ENCODE results near the gene TP73.

TP73 gene

DNA sequence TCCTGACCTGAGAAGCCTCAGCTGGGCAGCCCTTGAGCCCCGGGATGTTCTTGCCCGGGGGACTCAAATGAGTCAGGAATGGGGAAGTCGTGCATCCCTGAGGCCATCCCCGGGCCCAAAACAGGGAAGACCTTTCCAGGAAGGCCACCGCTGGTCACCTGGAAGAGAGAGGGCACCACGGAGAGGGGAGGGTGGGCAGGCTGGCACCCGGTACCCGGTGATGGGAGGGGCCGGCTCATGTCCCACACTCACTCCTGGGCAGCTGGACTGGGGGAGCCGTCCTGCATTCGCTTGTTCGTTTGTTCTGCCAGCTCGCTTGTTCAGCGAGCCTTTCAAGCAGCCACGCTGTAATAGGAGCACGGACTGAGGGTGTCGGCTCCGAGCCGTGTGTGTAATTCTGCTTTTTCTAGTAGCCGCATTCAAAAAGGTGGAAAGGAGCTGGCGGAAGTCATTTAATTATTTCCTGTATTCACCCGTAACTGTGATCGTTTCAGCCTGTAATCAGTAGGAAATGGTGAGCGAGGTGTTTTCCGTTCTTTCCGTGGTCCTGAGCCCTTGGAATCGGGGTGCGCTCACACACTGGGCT, 51.6 kb downstream of the TP73 start:
- DNase-seq (ENCODE audit: extremely low read depth in 1 of 2, low read depth in 1 of 2) = no peak

DNA sequence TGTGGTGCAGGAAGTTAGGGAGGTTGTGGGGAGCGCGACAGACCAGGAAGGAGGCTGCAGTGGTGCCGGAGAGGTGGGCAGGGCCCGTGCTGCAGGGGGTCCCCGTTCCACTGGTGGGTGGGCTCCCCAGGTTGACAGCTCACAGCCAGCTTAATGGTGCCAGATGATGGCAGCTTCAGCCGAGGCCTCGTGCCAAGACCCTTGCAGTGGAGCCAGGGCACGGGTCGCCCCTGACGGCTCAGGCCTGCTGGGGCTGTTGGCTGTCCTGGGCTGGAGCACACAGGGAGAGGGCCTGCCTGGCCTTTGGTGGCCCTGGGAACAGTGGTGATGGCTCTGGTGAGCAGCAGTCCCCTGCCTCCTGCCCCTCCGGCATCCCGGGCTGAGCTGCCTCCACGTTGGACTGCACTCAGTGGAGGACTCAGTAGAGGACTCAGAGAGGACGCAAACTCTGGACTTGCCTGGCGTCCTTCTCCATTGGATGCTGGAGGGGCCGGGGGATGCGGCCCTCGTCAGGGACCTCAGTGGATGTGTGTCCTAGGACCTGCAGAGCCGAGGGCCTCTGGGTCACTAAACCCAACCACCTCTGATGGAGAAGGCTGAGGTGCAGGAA, 53.1 kb downstream of the TP73 start:
- no peak for DNase-seq (ENCODE audit: extremely low read depth in 1 of 2, low read depth in 1 of 2)

DNA sequence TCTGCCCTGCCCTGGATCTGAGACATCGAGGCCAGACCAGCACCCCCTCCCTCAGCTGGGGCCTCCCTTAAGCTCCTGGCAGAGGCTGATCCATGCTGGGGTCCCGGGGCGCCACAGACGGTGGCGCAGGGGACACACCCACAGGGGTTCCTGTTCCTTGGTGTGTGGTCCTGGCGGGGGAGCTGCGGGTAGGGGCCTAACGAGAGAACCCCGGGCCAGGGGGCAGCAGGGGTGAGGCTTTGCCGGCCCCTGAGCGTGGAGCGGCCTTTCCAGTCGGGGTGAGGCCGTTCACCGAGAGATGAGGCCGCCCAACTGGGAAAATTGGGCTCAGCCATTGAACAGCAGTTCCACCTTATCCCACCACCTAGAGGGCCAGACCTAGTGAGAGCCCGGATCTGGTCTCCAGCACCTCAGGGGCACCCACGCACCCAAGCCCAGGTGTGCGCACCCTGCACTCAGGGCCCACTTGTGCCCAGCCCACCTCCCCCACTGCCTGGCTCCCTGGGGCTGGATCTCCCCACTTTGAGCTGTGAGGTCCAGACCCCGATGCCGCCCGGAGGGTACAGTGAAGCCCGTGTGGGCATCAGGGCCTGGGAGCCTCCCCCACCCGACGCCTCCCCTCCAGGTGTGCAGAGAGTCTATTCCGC, 54.5 kb downstream of the TP73 start:
- DNase-seq (ENCODE audit: extremely low read depth in 1 of 2, low read depth in 1 of 2) = no peak

- no peak for DNase-seq (ENCODE audit: extremely low read depth in 1 of 2, low read depth in 1 of 2)
Observed at GRCh38 chr1:3707298-3707938, 55.1 kb downstream of the TP73 start.

- DNase-seq (ENCODE audit: extremely low read depth in 1 of 2, low read depth in 1 of 2) = no peak
Observed at GRCh38 chr1:3707939-3708328, 55.6 kb downstream of the TP73 start.

DNA sequence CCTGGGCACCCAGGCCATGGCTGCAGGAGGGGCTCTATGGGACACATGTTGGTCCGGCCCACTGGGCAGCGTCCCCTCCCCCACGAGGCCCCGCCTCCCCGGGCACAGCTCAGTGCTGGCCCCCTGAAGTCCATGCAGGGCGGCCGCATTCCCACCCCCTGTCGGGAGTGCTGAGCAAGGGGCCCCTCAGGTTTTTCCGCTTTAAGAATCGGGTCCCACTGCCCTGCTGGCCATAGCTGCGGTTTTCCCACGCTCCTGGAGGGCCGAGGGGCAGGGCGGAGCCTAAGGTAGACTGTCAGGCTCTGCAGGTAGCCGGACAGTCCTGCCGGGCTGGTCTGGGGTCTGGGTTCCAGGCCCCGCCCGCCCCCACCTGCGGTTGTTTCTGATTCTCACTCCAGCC, 56.5 kb downstream of the TP73 start:
- DNase-seq (ENCODE audit: extremely low read depth in 1 of 2, low read depth in 1 of 2) = no peak

GRCh38 chr1:3710251-3710650, 57.9 kb downstream of the TP73 start:
- no peak for DNase-seq (ENCODE audit: extremely low read depth in 1 of 2, low read depth in 1 of 2)

GRCh38 chr1:3711381-3711779, 59.1 kb downstream of the TP73 start:
- DNase-seq (ENCODE audit: extremely low read depth in 1 of 2, low read depth in 1 of 2) = no peak

DNA sequence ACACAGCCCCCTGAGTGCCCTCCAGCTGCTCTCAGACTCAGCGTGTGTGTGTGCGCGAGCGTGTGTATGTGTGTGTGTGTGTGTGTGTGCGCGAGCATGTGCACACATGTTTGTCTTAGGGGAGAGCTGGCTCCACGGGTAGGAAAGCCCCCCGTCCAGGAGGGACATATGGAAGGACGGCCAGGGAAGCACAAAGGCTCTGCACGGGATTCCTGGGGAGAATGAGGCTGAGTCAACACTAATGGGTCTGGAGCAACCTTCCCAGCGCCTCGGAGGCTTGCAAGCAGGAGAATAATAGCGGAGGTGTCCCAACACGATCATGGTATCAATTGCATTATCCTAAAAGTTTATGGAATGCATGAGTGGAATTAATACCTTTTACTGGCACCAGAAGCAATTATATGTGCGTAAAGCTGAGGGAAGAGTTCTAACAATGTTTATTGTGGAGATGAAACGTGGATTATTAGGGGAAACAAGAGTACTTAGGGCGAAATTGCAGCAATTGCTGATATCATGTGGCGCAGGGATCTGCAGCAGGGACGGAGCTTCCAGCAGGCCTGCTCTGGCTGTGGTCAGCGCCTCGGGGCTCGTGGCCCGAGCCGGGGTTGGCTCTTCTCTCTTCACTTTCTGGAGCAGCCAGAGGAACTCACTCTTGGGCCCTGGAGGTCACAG, 59.6 kb downstream of the TP73 start:
- DNase-seq (ENCODE audit: extremely low read depth in 1 of 2, low read depth in 1 of 2) = no peak

GRCh38 chr1:3712573-3713535, 60.5 kb downstream of the TP73 start:
- no peak for DNase-seq (ENCODE audit: extremely low read depth in 1 of 2, low read depth in 1 of 2)

- no peak for DNase-seq (ENCODE audit: extremely low read depth in 1 of 2, low read depth in 1 of 2)
Observed at GRCh38 chr1:3713840-3714239, 61.5 kb downstream of the TP73 start.

GRCh38 chr1:3714284-3714741, 62.0 kb downstream of the TP73 start:
- no peak for DNase-seq (ENCODE audit: extremely low read depth in 1 of 2, low read depth in 1 of 2)

- DNase-seq (ENCODE audit: extremely low read depth in 1 of 2, low read depth in 1 of 2) = no peak
Observed at GRCh38 chr1:3714814-3715213, 62.5 kb downstream of the TP73 start.

DNA sequence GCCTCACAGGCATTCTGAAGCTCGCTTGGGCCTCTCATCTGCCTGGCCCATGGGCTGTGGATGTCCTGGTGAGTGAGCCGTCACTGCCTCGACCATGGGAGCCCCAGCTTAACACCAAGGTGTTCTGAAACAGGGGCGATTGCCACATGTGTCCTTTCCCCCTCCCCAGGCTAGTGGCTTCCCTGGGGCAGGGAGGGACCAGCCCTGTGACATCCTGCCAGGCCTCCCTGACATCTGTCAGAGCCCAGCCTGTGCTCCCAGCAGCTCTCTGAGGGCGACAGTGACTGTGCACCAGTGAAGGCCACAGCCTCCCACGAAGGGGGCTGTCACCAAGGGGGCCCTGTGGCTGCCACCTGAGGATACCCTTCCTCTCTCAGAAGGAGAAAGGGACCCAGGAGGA, 64.0 kb downstream of the TP73 start:
- no peak for DNase-seq (ENCODE audit: extremely low read depth in 1 of 2, low read depth in 1 of 2)

GRCh38 chr1:3717041-3717714, 64.9 kb downstream of the TP73 start:
- DNase-seq (ENCODE audit: extremely low read depth in 1 of 2, low read depth in 1 of 2) = no peak

DNA sequence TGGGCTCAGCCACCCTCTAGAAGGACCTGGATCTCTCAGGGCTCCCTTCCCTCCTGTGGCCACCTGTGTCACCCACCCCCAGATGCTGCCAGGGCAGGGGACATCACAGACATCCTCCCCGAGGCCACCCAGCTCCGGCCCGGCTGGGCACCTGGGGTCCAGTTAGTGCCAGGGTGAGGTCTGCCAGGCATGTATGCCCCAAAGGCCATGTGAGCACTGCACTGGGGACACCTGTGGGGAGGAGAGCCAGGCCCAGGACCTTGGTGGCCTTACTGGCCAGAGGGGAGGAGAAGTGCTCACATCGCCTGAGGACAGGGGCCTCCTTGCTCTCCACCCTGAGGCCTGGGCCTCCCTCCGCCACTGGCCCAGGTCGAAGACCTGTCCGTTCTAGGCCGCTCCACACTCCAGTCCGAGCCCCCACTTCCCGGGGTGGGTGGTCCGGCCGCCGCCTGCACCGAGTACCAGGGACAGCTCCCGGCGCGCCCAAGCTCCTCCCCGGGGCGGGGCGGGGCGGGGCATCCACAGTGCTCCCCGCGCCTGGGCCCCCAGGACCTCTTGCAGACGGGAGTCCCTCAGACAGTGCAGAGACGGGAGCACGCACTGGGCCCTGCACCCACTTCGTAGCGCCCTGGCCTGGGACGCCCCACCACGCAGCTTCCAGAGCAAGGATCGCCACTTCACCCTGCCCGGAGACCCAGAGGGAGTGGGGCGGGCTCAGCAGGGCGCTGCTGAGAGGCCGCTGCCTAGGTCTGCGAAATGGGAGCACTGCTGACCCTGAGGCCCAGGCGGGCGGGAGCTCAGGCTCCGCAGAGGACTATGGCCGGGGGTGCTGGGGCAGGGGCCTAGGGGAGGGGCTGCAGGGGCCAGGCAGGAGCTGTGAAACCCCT, 65.6 kb downstream of the TP73 start:
- no peak for DNase-seq (ENCODE audit: extremely low read depth in 1 of 2, low read depth in 1 of 2)

DNA sequence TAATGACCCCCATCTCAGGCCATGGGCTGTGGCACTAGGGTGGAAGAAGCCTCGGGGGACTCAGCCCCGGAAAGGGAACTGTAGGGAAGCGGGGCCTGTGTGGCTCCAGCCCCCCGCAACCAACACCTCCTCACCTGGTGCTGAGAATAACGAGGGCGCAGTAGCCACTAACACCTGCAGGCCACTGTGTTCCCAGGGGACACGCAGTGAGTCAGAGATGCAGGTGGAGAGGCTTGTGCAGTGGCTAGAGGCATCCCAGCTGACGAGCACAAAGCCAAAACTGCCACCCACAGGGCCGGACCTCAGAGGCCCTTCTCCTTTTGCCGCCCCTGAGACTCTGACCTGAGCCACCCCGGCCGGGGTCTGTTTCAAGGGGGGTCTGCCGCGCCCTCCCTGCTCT, 66.4 kb downstream of the TP73 start:
- no peak for DNase-seq (ENCODE audit: extremely low read depth in 1 of 2, low read depth in 1 of 2)

- no peak for DNase-seq (ENCODE audit: extremely low read depth in 1 of 2, low read depth in 1 of 2)
Observed at GRCh38 chr1:3721955-3722465, 69.7 kb downstream of the TP73 start.

DNA sequence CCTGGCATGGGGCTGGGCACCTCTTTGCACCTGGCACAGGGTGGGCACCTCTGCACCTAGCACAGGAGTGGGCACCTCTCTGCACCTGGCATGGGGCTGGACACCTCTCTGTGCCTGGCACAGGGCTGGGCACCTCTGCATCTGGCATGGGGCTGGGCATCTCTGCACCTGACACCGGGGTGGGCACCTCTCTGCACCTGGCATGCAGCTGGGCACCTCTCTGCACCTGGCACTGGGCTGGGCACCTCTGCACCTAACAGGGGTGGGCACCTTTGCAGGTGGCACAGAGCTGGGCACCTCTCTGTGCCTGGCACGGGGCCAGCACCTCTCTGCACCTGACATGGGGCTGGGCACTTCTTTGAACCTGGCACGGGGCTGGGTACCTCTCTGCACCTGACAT, 70.5 kb downstream of the TP73 start:
- no peak for DNase-seq (ENCODE audit: extremely low read depth in 1 of 2, low read depth in 1 of 2)
